SK-N-SH treated with all-trans-retinoic acid at 6 μM for 48 hours (cell line): ENCODE measurements around the gene RRBP1.

ENCODE experiments used
- ATAC-seq: fragments of 200-7000 bp; cut with Tn5 transposase; 3 replicates; pipeline ENCODE4 v1.9.1; 2020; ENCODE audit warnings: mild to moderate bottlenecking, moderate library complexity
- ARNTL ChIP-seq: fragments of 450-650 bp; formaldehyde crosslinking; IDR thresholded peaks from 2 replicates; pipeline ENCODE4 v1.5.0; 2020; ENCODE audit warnings: low read depth, mild to moderate bottlenecking, moderate library complexity, borderline replicate concordance
- BACH2 ChIP-seq: fragments of 250-450 bp; sonication (Bioruptor Pico); IDR thresholded peaks from 2 replicates; pipeline ENCODE4 v1.9.0; 2021; ENCODE audit warnings: mild to moderate bottlenecking, borderline replicate concordance
- CSDC2 ChIP-seq: fragments of 250-450 bp; sonication (Bioruptor Pico); IDR thresholded peaks from 2 replicates; pipeline ENCODE4 v1.5.0; 2020; ENCODE audit warnings: mild to moderate bottlenecking, moderate library complexity
- ESRRG ChIP-seq: fragments of 250-450 bp; sonication (Bioruptor Pico); IDR thresholded peaks from 2 replicates; pipeline ENCODE4 v1.6.1; 2021; ENCODE audit warnings: mild to moderate bottlenecking
- GLIS3 ChIP-seq: fragments of 250-450 bp; sonication (Bioruptor Pico); IDR thresholded peaks from 2 replicates; pipeline ENCODE4 v1.5.0; 2020; ENCODE audit warnings: mild to moderate bottlenecking, moderate library complexity
- ISL1 ChIP-seq: fragments of 250-450 bp; sonication (Bioruptor Pico); IDR thresholded peaks from 2 replicates; pipeline ENCODE4 v2.1.2; 2022; ENCODE audit warnings: mild to moderate bottlenecking, moderate library complexity
- OSR1 ChIP-seq: fragments of 250-450 bp; sonication (Bioruptor Pico); IDR thresholded peaks from 2 replicates; pipeline ENCODE4 v1.8.0; 2022; ENCODE audit warnings: moderate library complexity, mild to moderate bottlenecking, inconsistent platforms
- PPARA ChIP-seq: fragments of 250-450 bp; sonication (Bioruptor Pico); IDR thresholded peaks from 2 replicates; pipeline ENCODE4 v1.5.0; 2020; ENCODE audit warnings: mild to moderate bottlenecking, borderline replicate concordance
- RARB ChIP-seq: fragments of 250-450 bp; sonication (Bioruptor Pico); IDR thresholded peaks from 2 replicates; pipeline ENCODE4 v1.8.0; 2021; ENCODE audit warnings: mild to moderate bottlenecking, moderate library complexity
- SNAI2 ChIP-seq: fragments of 250-450 bp; sonication (Bioruptor Pico); IDR thresholded peaks from 2 replicates; pipeline ENCODE4 v1.5.0; 2020; ENCODE audit warnings: mild to moderate bottlenecking, moderate library complexity
- TCF4 ChIP-seq: fragments of 250-450 bp; sonication (Bioruptor Pico); IDR thresholded peaks from 2 replicates; pipeline ENCODE4 v1.8.0; 2021; ENCODE audit warnings: mild to moderate bottlenecking, moderate library complexity, borderline replicate concordance
- TOX ChIP-seq: fragments of 250-450 bp; sonication (Bioruptor Pico); IDR thresholded peaks from 2 replicates; pipeline ENCODE4 v1.8.0; 2021; ENCODE audit warnings: mild to moderate bottlenecking, moderate library complexity, borderline replicate concordance
- ZC3H10 ChIP-seq: fragments of 250-450 bp; sonication (Bioruptor Pico); IDR thresholded peaks from 2 replicates; pipeline ENCODE4 v1.5.1; 2021; ENCODE audit warnings: mild to moderate bottlenecking, moderate library complexity
- ZFP3 ChIP-seq: fragments of 250-450 bp; sonication (Bioruptor Pico); IDR thresholded peaks from 2 replicates; pipeline ENCODE4 v1.5.0; 2020; ENCODE audit warnings: mild to moderate bottlenecking, moderate library complexity
- ZFP30 ChIP-seq: fragments of 450-650 bp; formaldehyde crosslinking; IDR thresholded peaks from 2 replicates; pipeline ENCODE4 v1.5.0; 2022; ENCODE audit warnings: mild to moderate bottlenecking, moderate library complexity
- ZNF70 ChIP-seq: fragments of 450-650 bp; formaldehyde crosslinking; IDR thresholded peaks from 2 replicates; pipeline ENCODE4 v1.5.0; 2020; ENCODE audit warnings: mild to moderate bottlenecking, moderate library complexity
- ZNF8 ChIP-seq: fragments of 450-650 bp; formaldehyde crosslinking; IDR thresholded peaks from 2 replicates; pipeline ENCODE4 v1.5.0; 2020; ENCODE audit warnings: mild to moderate bottlenecking, moderate library complexity
- TF ChIP-seq, protein P1 (sequence below): fragments of 250-450 bp; sonication (Bioruptor Pico); IDR thresholded peaks from 2 replicates; pipeline ENCODE4 v1.5.1; 2021; ENCODE audit warnings: mild to moderate bottlenecking, moderate library complexity
- TF ChIP-seq, protein P2 (sequence below): fragments of 250-450 bp; sonication (Bioruptor Pico); IDR thresholded peaks from 2 replicates; pipeline ENCODE4 v1.8.0; 2020; ENCODE audit warnings: mild to moderate bottlenecking, moderate library complexity, borderline replicate concordance
- TF ChIP-seq, protein P3 (sequence below): fragments of 250-450 bp; sonication (Bioruptor Pico); IDR thresholded peaks from 2 replicates; pipeline ENCODE4 v1.5.0; 2020; ENCODE audit warnings: mild to moderate bottlenecking, moderate library complexity
- TF ChIP-seq, protein P4 (sequence below): fragments of 250-450 bp; sonication (Bioruptor Pico); IDR thresholded peaks from 2 replicates; pipeline ENCODE4 v1.8.0; 2021; ENCODE audit warnings: low read depth, mild to moderate bottlenecking, moderate library complexity, borderline replicate concordance

Gene RRBP1

DNA sequence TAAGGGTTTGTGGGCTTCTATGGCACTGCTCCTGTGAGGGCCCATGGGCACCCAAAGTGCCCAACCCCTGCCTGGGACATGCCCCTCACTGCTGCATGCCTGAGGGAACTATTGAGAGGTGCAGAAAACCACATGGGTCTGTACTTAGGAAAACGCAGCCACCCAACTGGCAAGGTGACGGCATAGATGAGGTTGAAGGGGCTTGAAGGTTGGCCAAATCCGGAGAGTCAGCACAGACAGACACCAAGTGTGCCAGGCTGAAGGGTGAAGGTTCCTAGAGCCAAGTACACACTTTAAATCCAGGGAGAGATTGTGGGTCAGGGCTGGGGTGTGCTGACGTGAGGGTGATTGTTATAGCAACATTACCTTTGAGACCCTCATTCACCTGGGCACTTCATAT lies 23.9 kb upstream of the RRBP1 start:
- TF ChIP-seq, protein P1, sequence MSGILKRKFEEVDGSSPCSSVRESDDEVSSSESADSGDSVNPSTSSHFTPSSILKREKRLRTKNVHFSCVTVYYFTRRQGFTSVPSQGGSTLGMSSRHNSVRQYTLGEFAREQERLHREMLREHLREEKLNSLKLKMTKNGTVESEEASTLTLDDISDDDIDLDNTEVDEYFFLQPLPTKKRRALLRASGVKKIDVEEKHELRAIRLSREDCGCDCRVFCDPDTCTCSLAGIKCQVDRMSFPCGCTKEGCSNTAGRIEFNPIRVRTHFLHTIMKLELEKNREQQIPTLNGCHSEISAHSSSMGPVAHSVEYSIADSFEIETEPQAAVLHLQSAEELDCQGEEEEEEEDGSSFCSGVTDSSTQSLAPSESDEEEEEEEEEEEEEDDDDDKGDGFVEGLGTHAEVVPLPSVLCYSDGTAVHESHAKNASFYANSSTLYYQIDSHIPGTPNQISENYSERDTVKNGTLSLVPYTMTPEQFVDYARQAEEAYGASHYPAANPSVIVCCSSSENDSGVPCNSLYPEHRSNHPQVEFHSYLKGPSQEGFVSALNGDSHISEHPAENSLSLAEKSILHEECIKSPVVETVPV: no peak
- no peak for TF ChIP-seq ZNF70 (CRISPR knock-in tag)
- TF ChIP-seq ARNTL (CRISPR knock-in tag): no peak
- TF ChIP-seq CSDC2 (CRISPR knock-in tag): no peak
- TF ChIP-seq SNAI2: no peak
- no peak for TF ChIP-seq OSR1 (CRISPR knock-in tag)
- TF ChIP-seq TOX (CRISPR knock-in tag): no peak
- TF ChIP-seq RARB (CRISPR knock-in tag): no peak
- TF ChIP-seq, protein P2, sequence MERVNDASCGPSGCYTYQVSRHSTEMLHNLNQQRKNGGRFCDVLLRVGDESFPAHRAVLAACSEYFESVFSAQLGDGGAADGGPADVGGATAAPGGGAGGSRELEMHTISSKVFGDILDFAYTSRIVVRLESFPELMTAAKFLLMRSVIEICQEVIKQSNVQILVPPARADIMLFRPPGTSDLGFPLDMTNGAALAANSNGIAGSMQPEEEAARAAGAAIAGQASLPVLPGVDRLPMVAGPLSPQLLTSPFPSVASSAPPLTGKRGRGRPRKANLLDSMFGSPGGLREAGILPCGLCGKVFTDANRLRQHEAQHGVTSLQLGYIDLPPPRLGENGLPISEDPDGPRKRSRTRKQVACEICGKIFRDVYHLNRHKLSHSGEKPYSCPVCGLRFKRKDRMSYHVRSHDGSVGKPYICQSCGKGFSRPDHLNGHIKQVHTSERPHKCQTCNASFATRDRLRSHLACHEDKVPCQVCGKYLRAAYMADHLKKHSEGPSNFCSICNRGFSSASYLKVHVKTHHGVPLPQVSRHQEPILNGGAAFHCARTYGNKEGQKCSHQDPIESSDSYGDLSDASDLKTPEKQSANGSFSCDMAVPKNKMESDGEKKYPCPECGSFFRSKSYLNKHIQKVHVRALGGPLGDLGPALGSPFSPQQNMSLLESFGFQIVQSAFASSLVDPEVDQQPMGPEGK (CRISPR knock-in tag): no peak
- TF ChIP-seq, protein P3, sequence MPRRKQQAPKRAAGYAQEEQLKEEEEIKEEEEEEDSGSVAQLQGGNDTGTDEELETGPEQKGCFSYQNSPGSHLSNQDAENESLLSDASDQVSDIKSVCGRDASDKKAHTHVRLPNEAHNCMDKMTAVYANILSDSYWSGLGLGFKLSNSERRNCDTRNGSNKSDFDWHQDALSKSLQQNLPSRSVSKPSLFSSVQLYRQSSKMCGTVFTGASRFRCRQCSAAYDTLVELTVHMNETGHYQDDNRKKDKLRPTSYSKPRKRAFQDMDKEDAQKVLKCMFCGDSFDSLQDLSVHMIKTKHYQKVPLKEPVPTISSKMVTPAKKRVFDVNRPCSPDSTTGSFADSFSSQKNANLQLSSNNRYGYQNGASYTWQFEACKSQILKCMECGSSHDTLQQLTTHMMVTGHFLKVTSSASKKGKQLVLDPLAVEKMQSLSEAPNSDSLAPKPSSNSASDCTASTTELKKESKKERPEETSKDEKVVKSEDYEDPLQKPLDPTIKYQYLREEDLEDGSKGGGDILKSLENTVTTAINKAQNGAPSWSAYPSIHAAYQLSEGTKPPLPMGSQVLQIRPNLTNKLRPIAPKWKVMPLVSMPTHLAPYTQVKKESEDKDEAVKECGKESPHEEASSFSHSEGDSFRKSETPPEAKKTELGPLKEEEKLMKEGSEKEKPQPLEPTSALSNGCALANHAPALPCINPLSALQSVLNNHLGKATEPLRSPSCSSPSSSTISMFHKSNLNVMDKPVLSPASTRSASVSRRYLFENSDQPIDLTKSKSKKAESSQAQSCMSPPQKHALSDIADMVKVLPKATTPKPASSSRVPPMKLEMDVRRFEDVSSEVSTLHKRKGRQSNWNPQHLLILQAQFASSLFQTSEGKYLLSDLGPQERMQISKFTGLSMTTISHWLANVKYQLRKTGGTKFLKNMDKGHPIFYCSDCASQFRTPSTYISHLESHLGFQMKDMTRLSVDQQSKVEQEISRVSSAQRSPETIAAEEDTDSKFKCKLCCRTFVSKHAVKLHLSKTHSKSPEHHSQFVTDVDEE (CRISPR knock-in tag): no peak
- TF ChIP-seq ESRRG: no peak
- no peak for TF ChIP-seq ISL1
- ATAC-seq: no peak

DNA sequence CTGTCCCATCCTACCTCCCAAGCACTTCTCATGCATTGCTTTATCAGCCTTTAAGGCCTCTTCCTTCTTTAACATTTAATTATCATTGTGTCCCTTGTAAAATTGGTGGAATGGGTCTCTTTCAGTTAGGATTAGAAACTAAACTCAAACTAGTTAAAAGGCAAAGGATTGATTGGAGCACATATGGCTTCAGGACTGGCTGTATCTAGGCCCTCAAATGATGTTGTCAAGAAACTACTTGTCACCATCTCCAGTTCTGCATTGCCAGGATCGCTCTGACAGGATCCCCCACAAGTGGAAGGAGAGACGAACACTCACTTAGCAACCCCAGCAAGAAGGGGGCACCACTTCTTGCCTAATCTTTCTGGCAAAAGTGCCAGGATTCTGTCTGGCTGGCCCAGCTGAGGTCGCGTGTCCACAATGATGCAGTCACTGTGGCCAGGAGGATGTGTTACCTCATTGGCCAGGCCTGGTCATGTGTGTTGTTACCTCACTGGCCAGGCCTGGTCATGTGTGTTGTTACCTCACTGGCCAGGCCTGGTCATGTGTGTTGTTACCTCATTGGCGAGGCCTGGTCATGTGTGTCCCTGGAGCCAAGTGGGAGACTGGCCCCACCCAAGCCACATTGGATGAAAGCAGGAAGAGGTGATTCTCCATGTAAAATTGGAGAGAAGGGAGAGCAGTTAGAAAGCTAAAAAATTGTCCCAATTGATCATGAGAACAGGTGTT lies 22.7 kb upstream of the RRBP1 start:
- TF ChIP-seq, protein P4, sequence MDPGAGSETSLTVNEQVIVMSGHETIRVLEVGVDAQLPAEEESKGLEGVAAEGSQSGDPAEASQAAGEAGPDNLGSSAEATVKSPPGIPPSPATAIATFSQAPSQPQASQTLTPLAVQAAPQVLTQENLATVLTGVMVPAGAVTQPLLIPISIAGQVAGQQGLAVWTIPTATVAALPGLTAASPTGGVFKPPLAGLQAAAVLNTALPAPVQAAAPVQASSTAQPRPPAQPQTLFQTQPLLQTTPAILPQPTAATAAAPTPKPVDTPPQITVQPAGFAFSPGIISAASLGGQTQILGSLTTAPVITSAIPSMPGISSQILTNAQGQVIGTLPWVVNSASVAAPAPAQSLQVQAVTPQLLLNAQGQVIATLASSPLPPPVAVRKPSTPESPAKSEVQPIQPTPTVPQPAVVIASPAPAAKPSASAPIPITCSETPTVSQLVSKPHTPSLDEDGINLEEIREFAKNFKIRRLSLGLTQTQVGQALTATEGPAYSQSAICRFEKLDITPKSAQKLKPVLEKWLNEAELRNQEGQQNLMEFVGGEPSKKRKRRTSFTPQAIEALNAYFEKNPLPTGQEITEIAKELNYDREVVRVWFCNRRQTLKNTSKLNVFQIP (CRISPR knock-in tag): no peak
- TF ChIP-seq BACH2 (CRISPR knock-in tag): no peak
- TF ChIP-seq CSDC2 (CRISPR knock-in tag): no peak
- TF ChIP-seq, protein P2 (CRISPR knock-in tag): no peak
- TF ChIP-seq GLIS3 (CRISPR knock-in tag): no peak
- TF ChIP-seq, protein P1: no peak
- no peak for TF ChIP-seq ZNF8
- TF ChIP-seq TCF4 (CRISPR knock-in tag): no peak
- TF ChIP-seq TOX (CRISPR knock-in tag): no peak
- TF ChIP-seq OSR1 (CRISPR knock-in tag): no peak
- TF ChIP-seq SNAI2: no peak
- no peak for ATAC-seq

DNA sequence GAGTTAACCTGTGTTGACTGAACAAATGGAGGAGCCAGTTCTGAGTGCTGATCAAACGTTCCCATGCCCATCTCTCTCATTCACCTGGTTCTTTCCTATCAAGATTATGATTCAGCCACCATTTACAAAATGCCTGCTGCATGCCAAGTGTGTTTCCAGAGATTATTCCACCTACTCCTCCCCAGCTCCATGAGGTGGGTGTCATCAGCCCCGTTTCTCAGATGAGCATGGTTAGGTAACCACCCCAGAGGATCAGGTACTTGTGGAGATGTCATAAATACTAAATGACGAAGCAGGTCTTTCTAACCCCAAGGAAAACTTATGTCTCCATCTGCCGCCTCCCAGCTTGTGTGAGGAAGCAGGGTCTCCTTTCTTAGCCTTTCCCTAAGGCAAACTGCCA lies 19.8 kb upstream of the RRBP1 start:
- TF ChIP-seq PPARA (CRISPR knock-in tag) (no peak), OSR1 (CRISPR knock-in tag) (no peak), ZFP3 (CRISPR knock-in tag) (no peak), ISL1 (no peak), TCF4 (CRISPR knock-in tag) (no peak), ZC3H10 (no peak), ZFP30 (CRISPR knock-in tag) (no peak)
- TF ChIP-seq, protein P1: no peak
- no peak for ATAC-seq
